H1 (cell line): Measurements from ENCODE around the gene SVOPL. TPM values are rescaled to one million over a fixed set of nuclear protein-coding genes. Genes with fewer than 3 reads are reported as not detected.

Experiments used
- CTCF ChIA-PET: fragments of 300-600 bp; sonication (Branson Sonifier 250); formaldehyde crosslinking; loops from one replicate; lab custom pipeline; 2021; ENCODE audit not compliant: partially characterized antibody; lab: Charles Lee
- POLR2A ChIA-PET: fragments of 300-600 bp; sonication (Branson Sonifier 250); formaldehyde crosslinking; loops from one replicate; lab custom pipeline; 2021; ENCODE audit warnings: inconsistent platforms; ENCODE audit not compliant: partially characterized antibody; lab: Charles Lee
- DNase-seq, 2 experiments: peaks; one replicate each; pipeline versions ENCODE4 v3.0.0 to v3.0.0-alpha.2; 2010 to 2022; ENCODE audit warnings: low spot score in 2 of 2, low read depth in 1 of 2, mixed read lengths in 1 of 2
- FAIRE-seq: peaks from 2 replicates; lab custom pipeline; 2011; peaks lifted over from hg19 to GRCh38; lab: Jason Lieb, UNC
- H2AFZ ChIP-seq: 2 replicates; pipeline ENCODE4 v1.8.1; 2012; ENCODE audit warnings: low read length, inconsistent platforms
- H2AK5ac ChIP-seq: 2 replicates; pipeline ENCODE4 v1.6.1; 2013; ENCODE audit warnings: low read depth, low read length
- H2BK120ac ChIP-seq: replicated peaks from 2 replicates; pipeline ENCODE3; 2013; ENCODE audit warnings: low read depth, low read length, inconsistent platforms
- H2BK12ac ChIP-seq: 2 replicates; pipeline ENCODE4 v1.6.1; 2013; ENCODE audit warnings: low read depth, low read length
- H2BK15ac ChIP-seq: 2 replicates; pipeline ENCODE4 v1.6.1; 2013; ENCODE audit warnings: low read length
- H2BK20ac ChIP-seq: 2 replicates; pipeline ENCODE4 v1.6.1; 2013; ENCODE audit warnings: low read length
- H2BK5ac ChIP-seq: 2 replicates; pipeline ENCODE4 v1.6.1; 2013; ENCODE audit warnings: low read depth, low read length
- H3K14ac ChIP-seq: 2 replicates; pipeline ENCODE4 v1.6.1; 2013; ENCODE audit warnings: inconsistent platforms; ENCODE audit not compliant: insufficient read length
- H3K18ac ChIP-seq: 2 replicates; pipeline ENCODE4 v1.6.1; 2013; ENCODE audit warnings: low read length; ENCODE audit errors: extremely low read depth
- H3K23ac ChIP-seq: 2 replicates; pipeline ENCODE4 v1.6.1; 2013; ENCODE audit warnings: inconsistent platforms; ENCODE audit not compliant: insufficient read length
- H3K23me2 ChIP-seq: 2 replicates; pipeline ENCODE4 v1.6.1; 2013; ENCODE audit warnings: low read depth, low read length
- H3K27ac ChIP-seq: 2 replicates; pipeline ENCODE4 v1.6.1; 2011; ENCODE audit warnings: low read depth, low read length, inconsistent platforms
- H3K27me3 ChIP-seq, 4 experiments: replicated peaks in 1 of 4; 1 replicate in 1 of 4; 2 replicates in 3 of 4; pipeline versions ENCODE4 v1.6.1 to v1.8.1; 2011 to 2013; ENCODE audit warnings: low read length in 3 of 4, mild to moderate bottlenecking in 3 of 4, inconsistent platforms in 2 of 4, mixed read lengths in 2 of 4, moderate library complexity in 1 of 4; ENCODE audit not compliant: control insufficient read depth in 3 of 4, insufficient read depth in 3 of 4; ENCODE audit errors: extremely low read depth in 1 of 4
- H3K36me3 ChIP-seq, 4 experiments: 2 replicates each; pipeline versions ENCODE4 v1.6.1 to v1.8.1; 2011 to 2013; ENCODE audit warnings: mild to moderate bottlenecking in 4 of 4, low read length in 3 of 4, moderate library complexity in 2 of 4, control low read depth in 1 of 4, inconsistent platforms in 1 of 4; ENCODE audit not compliant: insufficient read depth in 4 of 4, control insufficient read depth in 2 of 4
- H3K4ac ChIP-seq: replicated peaks from 2 replicates; pipeline ENCODE3; 2013; ENCODE audit warnings: low read length, low read depth, mixed read lengths, inconsistent platforms; ENCODE audit not compliant: insufficient read length
- H3K4me1 ChIP-seq, 4 experiments: replicated peaks in 1 of 4; 1 replicate in 1 of 4; 2 replicates in 3 of 4; pipeline versions ENCODE4 v1.6.1 to v1.8.1; 2011 to 2013; ENCODE audit warnings: low read length in 3 of 4, inconsistent platforms in 2 of 4, mixed read lengths in 1 of 4; ENCODE audit not compliant: insufficient read depth in 4 of 4, control insufficient read depth in 3 of 4
- H3K4me2 ChIP-seq, 2 experiments: 2 replicates each; pipeline versions ENCODE4 v1.6.1 to v1.8.1; 2011 to 2013; ENCODE audit warnings: low read depth in 2 of 2, low read length in 2 of 2, control low read depth in 1 of 2, inconsistent platforms in 1 of 2, mild to moderate bottlenecking in 1 of 2; ENCODE audit not compliant: insufficient read depth in 1 of 2
- H3K4me3 ChIP-seq, 4 experiments: fragments of 200-600, 300-600 bp in 1 of 4; sonication (generic), shearing (Covaris generic), sonication (Bioruptor Twin) in 1 of 4; 2 replicates each; pipeline versions ENCODE4 v1.5.1 to v1.8.1; 2011 to 2016; ENCODE audit warnings: low read length in 4 of 4, low read depth in 3 of 4, control low read depth in 2 of 4, inconsistent platforms in 2 of 4, mild to moderate bottlenecking in 2 of 4, mixed read lengths in 1 of 4, moderate library complexity in 1 of 4; ENCODE audit not compliant: insufficient read depth in 2 of 4; ENCODE audit errors: extremely low read depth in 1 of 4
- H3K56ac ChIP-seq: replicated peaks from 2 replicates; pipeline ENCODE3; 2013; ENCODE audit warnings: low read depth, mild to moderate bottlenecking, mixed read lengths, low read length, inconsistent platforms; ENCODE audit not compliant: insufficient read length
- H3K79me1 ChIP-seq: 2 replicates; pipeline ENCODE4 v1.6.1; 2013; ENCODE audit warnings: low read depth, low read length, control low read depth
- H3K79me2 ChIP-seq, 2 experiments: 2 replicates each; pipeline versions ENCODE4 v1.6.1 to v1.8.1; 2012 to 2013; ENCODE audit warnings: low read length in 2 of 2, mild to moderate bottlenecking in 2 of 2, inconsistent platforms in 1 of 2; ENCODE audit not compliant: insufficient read depth in 2 of 2, control insufficient read depth in 1 of 2
- H3K9ac ChIP-seq, 4 experiments: replicated peaks in 1 of 4; 1 replicate in 1 of 4; 2 replicates in 3 of 4; pipeline versions ENCODE4 v1.6.1 to v1.8.1; 2011 to 2013; ENCODE audit warnings: low read depth in 3 of 4, low read length in 3 of 4, control low read depth in 2 of 4, mild to moderate bottlenecking in 2 of 4, moderate library complexity in 2 of 4, inconsistent platforms in 1 of 4; ENCODE audit errors: extremely low read depth in 1 of 4
- H3K9me3 ChIP-seq, 2 experiments: 2 replicates each; pipeline versions ENCODE4 v1.6.1 to v1.8.1; 2012 to 2013; ENCODE audit warnings: mild to moderate bottlenecking in 2 of 2, moderate library complexity in 2 of 2, control low read depth in 1 of 2, inconsistent platforms in 1 of 2, low read depth in 1 of 2, low read length in 1 of 2, mixed read lengths in 1 of 2; ENCODE audit not compliant: insufficient read depth in 2 of 2
- H4K20me1 ChIP-seq, 2 experiments: replicated peaks in 1 of 2; 2 replicates each; pipeline versions ENCODE3 to v1.8.1; 2011 to 2013; ENCODE audit warnings: inconsistent platforms in 2 of 2, low read length in 2 of 2, mild to moderate bottlenecking in 1 of 2; ENCODE audit not compliant: insufficient read depth in 2 of 2, control insufficient read depth in 1 of 2
- H4K5ac ChIP-seq: 2 replicates; pipeline ENCODE4 v1.6.1; 2013; ENCODE audit warnings: low read length, low read depth, mixed read lengths, inconsistent platforms; ENCODE audit not compliant: insufficient read length
- H4K8ac ChIP-seq: 2 replicates; pipeline ENCODE4 v1.8.0; 2013; ENCODE audit warnings: mild to moderate bottlenecking, moderate library complexity, low read length, inconsistent platforms; ENCODE audit not compliant: insufficient read depth; ENCODE audit errors: extremely low read depth
- H4K91ac ChIP-seq: replicated peaks from 2 replicates; pipeline ENCODE3; 2013; ENCODE audit warnings: low read length, mixed read lengths, inconsistent platforms; ENCODE audit not compliant: insufficient read length
- ASH2L ChIP-seq: fragments of 200-600, 300-600 bp; sonication (generic); IDR thresholded peaks from one replicate; pipeline ENCODE4 v1.7.1; 2017; ENCODE audit warnings: low read length
- BRCA1 ChIP-seq: IDR thresholded peaks from 2 replicates; pipeline ENCODE4 v1.6.1; 2012; ENCODE audit warnings: low read depth, low read length, improper control_type of control experiment
- CBX5 ChIP-seq: fragments of 300-800, 300-1000 bp; sonication (generic); IDR thresholded peaks from 2 replicates; pipeline ENCODE4 v1.7.1; 2016; ENCODE audit warnings: antibody characterized with exemption, low read length, low read depth
- CHD2 ChIP-seq: IDR thresholded peaks from 2 replicates; pipeline ENCODE4 v1.6.1; 2012; ENCODE audit warnings: low read length, improper control_type of control experiment
- EZH2 ChIP-seq: fragments of 200-600 bp; sonication (generic); IDR thresholded peaks from 2 replicates; pipeline ENCODE4 v1.7.1; 2012; ENCODE audit warnings: low read depth, mild to moderate bottlenecking, moderate library complexity, low read length, inconsistent platforms; ENCODE audit not compliant: severe bottlenecking
- KDM5A ChIP-seq: fragments of 200-600 bp; IDR thresholded peaks from 2 replicates; pipeline ENCODE4 v1.7.1; 2012; ENCODE audit warnings: mild to moderate bottlenecking, low read length, inconsistent platforms, mixed read lengths
- MAX ChIP-seq: IDR thresholded peaks from 2 replicates; pipeline ENCODE4 v1.6.1; 2012; ENCODE audit warnings: inconsistent platforms
- NANOG ChIP-seq: IDR thresholded peaks from 2 replicates; pipeline ENCODE4 v1.6.1; 2011; ENCODE audit warnings: low read length, low read depth, mild to moderate bottlenecking, inconsistent platforms; ENCODE audit not compliant: insufficient read depth, poor library complexity, severe bottlenecking
- RAD21 ChIP-seq, 2 experiments: IDR thresholded peaks in 1 of 2; conservative IDR thresholded peaks in 1 of 2; 2 replicates each; pipeline ENCODE4 v1.6.1; 2011; ENCODE audit warnings: low read depth in 2 of 2, low read length in 2 of 2, improper control_type of control experiment in 1 of 2, inconsistent platforms in 1 of 2, mild to moderate bottlenecking in 1 of 2, moderate library complexity in 1 of 2
- RXRA ChIP-seq: IDR thresholded peaks from 2 replicates; pipeline ENCODE4 v1.6.1; 2011; ENCODE audit warnings: low read depth, mild to moderate bottlenecking, low read length, moderate library complexity; ENCODE audit not compliant: insufficient read depth
- WGBS, 2 experiments: shearing (Covaris generic) in 1 of 2; methylation state at CpG; one replicate each; pipeline versions ENCODE4 v1.1.6 to v1.1.7; 2013 to 2015; ENCODE audit warnings: low lambda C conversion rate in 2 of 2, mixed read lengths in 2 of 2, inconsistent platforms in 1 of 2, low coverage in 1 of 2, missing lambda C conversion rate in 1 of 2; ENCODE audit not compliant: insufficient replicate concordance in 2 of 2, insufficient coverage in 1 of 2, insufficient read length in 1 of 2; ENCODE audit errors: extremely low coverage in 1 of 2, missing lambda C conversion rate in 1 of 2; 5-methylcytosine and 5-hydroxymethylcytosine counted together
- long read RNA-seq, 2 experiments: library from RNA in 1 of 2; library from capped mRNA in 1 of 2; stranded (forward); transcript quantifications; one replicate each; pipeline ENCODE4 v2.0.0, GENCODE V29; 2021; ENCODE audit warnings: inconsistent platforms in 1 of 2
- polyA minus RNA-seq, 3 experiments: library from RNA; depleted of rRNA, polyadenylated mRNA; stranded (reverse); fragments of >200 nt; gene quantifications; 1 replicate in 2 of 3; 2 replicates in 1 of 3; pipeline ENCODE4 v1.2.3, GENCODE V29; 2011
- polyA plus RNA-seq, 7 experiments: library from polyadenylated mRNA; depleted of rRNA in 3 of 7; stranded (reverse) in 5 of 7; unstranded in 2 of 7; fragments of >200 nt in 5 of 7; fragments of 200-250 nt in 2 of 7; gene quantifications; 1 replicate in 5 of 7; 2 replicates in 1 of 7; 4 replicates in 1 of 7; pipeline versions ENCODE4 v1.2.1 to v1.2.3, GENCODE V29; 2011 to 2013; ENCODE audit warnings: missing spikeins in 2 of 7, mixed read lengths in 2 of 7
- total RNA-seq: library from RNA; stranded (reverse); fragmentation: NEBNext Ultra II Directional; extraction: Animal tissue kit (Norgen Biotek cat#: 25700); gene quantifications from 2 replicates; pipeline ENCODE4 v1.2.1, GENCODE V29; 2021

The SVOPL gene
- total RNA-seq (1.1 TPM in 2 replicates), polyA plus RNA-seq (2011; rRNA removed) (1.4 and 2.2 TPM in 2 replicates), polyA minus RNA-seq (2011; rRNA and poly(A)+ RNA removed) (1.5 and 1.8 TPM in 2 replicates)
- 1.9 TPM for polyA plus RNA-seq (2011; cell fraction: cytosol; rRNA removed)
- polyA plus RNA-seq (2011; cell fraction: nucleus; rRNA removed): 2.0 TPM
- 1.0 to 1.4 TPM (median 1.1 TPM) in 4 replicates for polyA plus RNA-seq (2012, experiment 1 of 2)
- 0.50 TPM for polyA plus RNA-seq (2012, experiment 2 of 2)
- 2.3 TPM for polyA plus RNA-seq (2013, experiment 1 of 2)
- 1.5 TPM for polyA plus RNA-seq (2013, experiment 2 of 2)
- 1.5 TPM for polyA minus RNA-seq (2011; cell fraction: cytosol; rRNA and poly(A)+ RNA removed)
- polyA minus RNA-seq (2011; cell fraction: nucleus; rRNA and poly(A)+ RNA removed): 1.5 TPM
- long read RNA-seq, experiment 1, partial matches to known transcripts: 1 of 1 reads
- long read RNA-seq, experiment 1, other reads (novel, unspliced or antisense): 0 of 1 reads
- long read RNA-seq, experiment 2, partial matches to known transcripts: 0 of 1 reads
- long read RNA-seq, experiment 2, other reads (novel, unspliced or antisense): 1 of 1 reads

- no peak within 1 kb of the TSS for H2BK120ac ChIP-seq
- H4K20me1 ChIP-seq: no peaks in the 10 kb centered on the region
- no peak within 1 kb of the TSS for H3K14ac ChIP-seq
- no peak within 1 kb of the TSS for H3K56ac ChIP-seq
- peak within 1 kb of the TSS; percentile 59; the same call in 1 of the 2 replicates for H2AFZ ChIP-seq
- H2BK15ac ChIP-seq: no peak within 1 kb of the TSS
- 0 out of 7 replicates have a peak, but pooled peaks cover 0 to 3% (median 0%) of the 10 kb centered on the region in 4 experiments for H3K4me1 ChIP-seq
- H3K27ac ChIP-seq: no peak within 1 kb of the TSS
- H3K9me3 ChIP-seq: no peaks in the 10 kb centered on the region
- no peak within 1 kb of the TSS for H3K4me2 ChIP-seq
- no peak within 1 kb of the TSS for H2BK12ac ChIP-seq
- H2BK5ac ChIP-seq: no peak within 1 kb of the TSS
- ChIA-PET CTCF (interaction anchor here (1.0 kb wide), 1 partner anchor 243 kb away, joined by 3 read pairs; no protein-coding TSS in a partner anchor), POLR2A (interaction anchor here (0.7 kb wide), 1 partner anchor 79 kb away, joined by 3 read pairs; no protein-coding TSS in a partner anchor)
- no peak within 1 kb of the TSS for H2BK20ac ChIP-seq
- H3K79me1 ChIP-seq: no peaks in the 10 kb centered on the region
- H3K4ac ChIP-seq: no peak within 1 kb of the TSS
- H3K23ac ChIP-seq: no peak within 1 kb of the TSS
- H2AK5ac ChIP-seq: no peak within 1 kb of the TSS
- H3K79me2 ChIP-seq: no peaks in the 10 kb centered on the region
- H3K9ac ChIP-seq: no peak within 1 kb of the TSS
- no peak within 1 kb of the TSS for H4K5ac ChIP-seq
- no peak within 1 kb of the TSS for H4K8ac ChIP-seq
- H4K91ac ChIP-seq: no peak within 1 kb of the TSS
- WGBS, 2 experiments: 81% methylated on average over 7 of the region's 7 CpGs; no CpG with 5 or more reads in 1 of the 2 experiments
- H3K23me2 ChIP-seq: no peaks in the 10 kb centered on the region
- DNase-seq (no peak), FAIRE-seq (no peak)
- no peak within 1 kb of the TSS for H3K18ac ChIP-seq
- no peak within 1 kb of the TSS for H3K4me3 ChIP-seq
- H3K36me3 ChIP-seq: no peaks in the 10 kb centered on the region
- H3K27me3 ChIP-seq: no peaks in the 10 kb centered on the region
- TF ChIP-seq BRCA1 (no peak), RAD21 (IDR thresholded peaks at IDR 0.05 in 1 of 2, conservative IDR thresholded peaks at IDR 0.05 in 1 of 2; ENCODE audit: low read depth in 2 of 2, low read length in 2 of 2) (no peak), NANOG (no peak), KDM5A (no peak), MAX (no peak), CHD2 (no peak), RXRA (no peak), CBX5 (no peak), EZH2 (no peak), ASH2L (no peak)
These were observed at the start of gene SVOPL for GRCh38 chr7:138700857-138701536. TSS of gene SVOPL (minus strand) at chr7:138701362. CDS start at chr7:138679045, 22,317 bp downstream.
